ENCODE measurements around the gene TFPI. TPM values are rescaled to one million over a fixed set of nuclear protein-coding genes. Genes with fewer than 3 reads are reported as not detected.

TFPI gene
- total and polyA plus RNA-seq, 2 of the 8 experiments (the other 6 are each of a cell fraction or from before 2014, with no cell fraction given) = 2.0 to 7.1 TPM

- ChIA-PET CTCF (ENCODE audit: partially characterized antibody) (no interaction called here), POLR2A (ENCODE audit: partially characterized antibody) (no interaction called here)
- Histone ChIP-seq H3K4ac (replicated peaks; ENCODE audit: insufficient read length, low read depth, low read length) (no peak overlapping the region), H3K36me3 (ENCODE audit: control insufficient read depth in 2 of 4, insufficient read depth in 4 of 4, low read length in 3 of 4) (no peaks in the 10 kb centered on the region), H4K91ac (replicated peaks; ENCODE audit: insufficient read length, low read length) (no peak overlapping the region), H3K27me3 (replicated peaks in 1 of 4; ENCODE audit: control insufficient read depth in 3 of 4, extremely low read depth in 1 of 4, insufficient read depth in 3 of 4, low read length in 3 of 4) (no peaks in the 10 kb centered on the region; a peak in 1 of 7 replicates), H2BK12ac (ENCODE audit: low read depth, low read length) (no peak overlapping the region), H2BK20ac (ENCODE audit: low read length) (no peak overlapping the region), H3K14ac (ENCODE audit: insufficient read length) (no peak overlapping the region), H2BK5ac (ENCODE audit: low read depth, low read length) (no peak overlapping the region), H3K79me2 (ENCODE audit: control insufficient read depth in 1 of 2, insufficient read depth in 2 of 2, low read length in 2 of 2) (no peaks in the 10 kb centered on the region), H3K9me3 (ENCODE audit: insufficient read depth in 2 of 2, low read depth in 1 of 2, low read length in 1 of 2) (no peaks in the 10 kb centered on the region), H2AK5ac (ENCODE audit: low read depth, low read length) (no peak overlapping the region), H3K4me3 (ENCODE audit: extremely low read depth in 1 of 4, insufficient read depth in 2 of 4, low read depth in 3 of 4, low read length in 4 of 4) (no peak overlapping the region), H3K4me1 (replicated peaks in 1 of 4; ENCODE audit: control insufficient read depth in 3 of 4, insufficient read depth in 4 of 4, low read length in 3 of 4) (no peaks in the 10 kb centered on the region), H3K56ac (replicated peaks; ENCODE audit: insufficient read length, low read depth, low read length) (no peak overlapping the region), H4K5ac (ENCODE audit: insufficient read length, low read depth, low read length) (no peak overlapping the region), H3K23ac (ENCODE audit: insufficient read length) (no peak overlapping the region), H4K20me1 (replicated peaks in 1 of 2; ENCODE audit: control insufficient read depth in 1 of 2, insufficient read depth in 2 of 2, low read length in 2 of 2) (no peaks in the 10 kb centered on the region), H3K4me2 (ENCODE audit: insufficient read depth in 1 of 2, low read depth in 2 of 2, low read length in 2 of 2) (no peak overlapping the region), H3K23me2 (ENCODE audit: low read depth, low read length) (no peaks in the 10 kb centered on the region), H4K8ac (ENCODE audit: extremely low read depth, insufficient read depth, low read length) (no peak overlapping the region), H3K27ac (ENCODE audit: low read depth, low read length) (no peak overlapping the region), H2BK120ac (replicated peaks; ENCODE audit: low read depth, low read length) (no peak overlapping the region), H3K18ac (ENCODE audit: extremely low read depth, low read length) (no peak overlapping the region), H3K9ac (replicated peaks in 1 of 4; ENCODE audit: extremely low read depth in 1 of 4, low read depth in 3 of 4, low read length in 3 of 4) (no peak overlapping the region), H2AFZ (ENCODE audit: low read length) (no peak overlapping the region), H2BK15ac (ENCODE audit: low read length) (no peak overlapping the region), H3K79me1 (ENCODE audit: low read depth, low read length) (no peaks in the 10 kb centered on the region)
- 40% methylated on average over 4 of the region's 4 CpGs; no CpG with 5 or more reads in 1 of the 2 experiments for WGBS, 2 experiments (ENCODE audit: extremely low coverage in 1 of 2, insufficient coverage in 1 of 2, insufficient read length in 1 of 2, insufficient replicate concordance in 2 of 2, low coverage in 1 of 2, low lambda C conversion rate in 2 of 2, missing lambda C conversion rate in 1 of 2)
- TF ChIP-seq HDAC2 (IDR thresholded peaks at IDR 0.05; ENCODE audit: borderline replicate concordance in 1 of 2, low read depth in 2 of 2, low read length in 2 of 2) = no peak
- no peak for TF ChIP-seq SAP30 (IDR thresholded peaks at IDR 0.05; ENCODE audit: insufficient read depth, insufficient replicate concordance, low read length)
- no peak for TF ChIP-seq NANOG (IDR thresholded peaks at IDR 0.05; ENCODE audit: insufficient read depth, low read depth, low read length, poor library complexity, severe bottlenecking)
- TF ChIP-seq TCF12 (IDR thresholded peaks at IDR 0.05; ENCODE audit: low read depth, low read length) = no peak
- TF ChIP-seq CBX8 (IDR thresholded peaks at IDR 0.05; ENCODE audit: borderline replicate concordance, low read depth, low read length) = no peak
- no peak for TF ChIP-seq SIRT6 (IDR thresholded peaks at IDR 0.05; ENCODE audit: low read length)
- TF ChIP-seq MAX (IDR thresholded peaks at IDR 0.05) = no peak
- TF ChIP-seq KDM4A (IDR thresholded peaks at IDR 0.05; ENCODE audit: low read depth, low read length, severe bottlenecking) = no peak
- DNase-seq (ENCODE audit: low read depth in 1 of 2, low spot score in 2 of 2) (no peak), FAIRE-seq (no peak)
Observed at GRCh38 chr2:187462839-187463238, 91.4 kb downstream of the TFPI start.
